SU-DHL-6 (cell line): ENCODE measurements around the gene SPECC1.
"Not testable (repeated sequence)": the region's sequence is repeated elsewhere in the genome, so short reads cannot be mapped to it uniquely, and the experiment has no call there.

Experiments
- CTCF ChIP-seq: fragments of 200-600 bp; sonication (generic); IDR thresholded peaks from one replicate; pipeline ENCODE4 v1.5.1; 2017; ENCODE audit warnings: antibody characterized with exemption, mild to moderate bottlenecking, low read length, moderate library complexity; ENCODE audit not compliant: insufficient read depth, poor library complexity, severe bottlenecking
- EZH2phosphoT487 ChIP-seq: fragments of 200-600 bp; sonication (generic), shearing (Covaris generic); conservative IDR thresholded peaks from 2 replicates; pipeline ENCODE4 v1.6.1; 2018; ENCODE audit warnings: mild to moderate bottlenecking, antibody characterized with exemption, low read length, moderate library complexity, mixed read lengths

GRCh38 chr17:20106446-20106845, 97.3 kb downstream of the SPECC1 start:
- not testable (repeated sequence) for TF ChIP-seq CTCF, EZH2phosphoT487
